ENCODE data around the gene NYNRIN.
"Not testable (repeated sequence)": the region's sequence is repeated elsewhere in the genome, so short reads cannot be mapped to it uniquely, and the experiment has no call there.

NYNRIN gene

GRCh38 chr14:24443053-24443665 is 44.4 kb downstream of the NYNRIN start:
- DNase-seq (ENCODE audit: low read depth, low spot score): no peak

GRCh38 chr14:24450828-24451227 is 52.0 kb downstream of the NYNRIN start:
- DNase-seq (ENCODE audit: low read depth, low spot score): not testable (repeated sequence)

- no peak for DNase-seq (ENCODE audit: low read depth, low spot score)
Observed at GRCh38 chr14:24456980-24457379, 58.2 kb downstream of the NYNRIN start.

- DNase-seq (ENCODE audit: low read depth, low spot score): no peak
Observed at GRCh38 chr14:24458736-24459135, 59.9 kb downstream of the NYNRIN start.

GRCh38 chr14:24459331-24459730 is 60.5 kb downstream of the NYNRIN start:
- no peak for DNase-seq (ENCODE audit: low read depth, low spot score)

- DNase-seq (ENCODE audit: low read depth, low spot score): no peak
Observed at GRCh38 chr14:24461336-24461735, 62.5 kb downstream of the NYNRIN start.

- no peak for DNase-seq (ENCODE audit: low read depth, low spot score)
Observed at GRCh38 chr14:24463017-24463883, 64.4 kb downstream of the NYNRIN start.

GRCh38 chr14:24463884-24464785 is 65.3 kb downstream of the NYNRIN start:
- no peak for DNase-seq (ENCODE audit: low read depth, low spot score)

GRCh38 chr14:24465368-24465767 is 66.6 kb downstream of the NYNRIN start:
- no peak for DNase-seq (ENCODE audit: low read depth, low spot score)

- no peak for DNase-seq (ENCODE audit: low read depth, low spot score)
Observed at GRCh38 chr14:24465805-24466204, 67.0 kb downstream of the NYNRIN start.
